Vagina (tissue), 2 donors: ENCODE results near the gene TALDO1. TPM values are rescaled to one million over a fixed set of nuclear protein-coding genes. Genes with fewer than 3 reads are reported as not detected.

ENCODE experiments used
- DNase-seq, 2 donors: peaks; one replicate each; pipeline ENCODE4 v3.0.0-alpha.2; 2017; ENCODE audit errors: extremely low spot score in 2 of 2
- H3K27ac ChIP-seq: fragments of 200-600 bp; sonication (generic); one replicate; pipeline ENCODE4 v1.5.1; 2019
- H3K27me3 ChIP-seq: fragments of 200-600 bp; sonication (generic); one replicate; pipeline ENCODE4 v1.5.1; 2019
- H3K36me3 ChIP-seq, 2 donors: fragments of 200-600 bp; sonication (generic); one replicate each; pipeline ENCODE4 v1.5.1; 2017 to 2019
- H3K4me1 ChIP-seq: fragments of 200-600 bp; sonication (generic); one replicate; pipeline ENCODE4 v1.5.1; 2019
- H3K4me3 ChIP-seq, 2 donors: fragments of 200-600 bp; sonication (generic); 1 replicate in 1 of 2; 2 replicates in 1 of 2; pipeline ENCODE4 v1.5.1; 2016 to 2019
- H3K9me3 ChIP-seq: fragments of 200-600 bp; sonication (generic); one replicate; pipeline ENCODE4 v1.5.1; 2019
- CTCF ChIP-seq, 3 experiments: fragments of 450-650 bp in 2 of 3; fragments of 200-600 bp in 1 of 3; sonication (generic) in 1 of 3; IDR thresholded peaks; one replicate each; pipeline ENCODE4 v1.5.1; 2017 to 2019; ENCODE audit warnings: antibody characterized with exemption in 3 of 3, mild to moderate bottlenecking in 2 of 3, moderate library complexity in 2 of 3
- POLR2A ChIP-seq, 2 donors: fragments of 450-650 bp; IDR thresholded peaks; one replicate each; pipeline ENCODE4 v1.6.1; 2017; ENCODE audit warnings: antibody characterized with exemption in 2 of 2, mild to moderate bottlenecking in 2 of 2, moderate library complexity in 2 of 2
- POLR2AphosphoS5 ChIP-seq, 2 donors: sonication (generic); formaldehyde crosslinking; IDR thresholded peaks; one replicate each; pipeline ENCODE4 v1.9.0; 2017; ENCODE audit warnings: antibody characterized with exemption in 2 of 2, mild to moderate bottlenecking in 2 of 2, low read depth in 1 of 2; ENCODE audit not compliant: insufficient read depth in 1 of 2
- intact Hi-C: fragments of 100-400 bp; cut with DNase I; formaldehyde crosslinking; loops from one replicate; pipeline ENCODE4 v1.15.1; 2023
- total RNA-seq: library from RNA; depleted of rRNA; stranded (reverse); fragments of >200 nt; gene quantifications from one replicate; pipeline ENCODE4 v1.2.3, GENCODE V29; 2016

The TALDO1 gene
- total RNA-seq, 1 donor from 2014 or later = 158 TPM

- Histone ChIP-seq H3K4me1 (peaks cover 43% of the 10 kb centered on the region), H3K27me3 (no peaks in the 10 kb centered on the region), H3K9me3 (no peaks in the 10 kb centered on the region), H3K36me3 (peaks cover 0 to 5% of the 10 kb centered on the region in 2 donors), H3K27ac (no peak overlapping the region), H3K4me3 (no peak overlapping the region)
- intact Hi-C loops = no loop called here
- no peak for DNase-seq
- TF ChIP-seq POLR2AphosphoS5 (IDR thresholded peaks at IDR 0.05; ENCODE audit: insufficient read depth in 1 of 2, low read depth in 1 of 2) = no peak
- no peak for TF ChIP-seq CTCF (IDR thresholded peaks at IDR 0.05)
- TF ChIP-seq POLR2A (IDR thresholded peaks at IDR 0.05) = no peak
Observed at GRCh38 chr11:701741-702461, 45.4 kb upstream of the TALDO1 start.

- H3K9me3 ChIP-seq = no peaks in the 10 kb centered on the region
- H3K36me3 ChIP-seq = peaks cover 0 to 5% of the 10 kb centered on the region in 2 donors
- H3K4me1 ChIP-seq = peaks cover 43% of the 10 kb centered on the region
- intact Hi-C loops = no loop called here
- no peak for DNase-seq
- H3K4me3 ChIP-seq = no peak overlapping the region
- TF ChIP-seq CTCF (IDR thresholded peaks at IDR 0.05) (no peak), POLR2A (IDR thresholded peaks at IDR 0.05) (no peak), POLR2AphosphoS5 (IDR thresholded peaks at IDR 0.05; ENCODE audit: insufficient read depth in 1 of 2, low read depth in 1 of 2) (no peak)
- no peaks in the 10 kb centered on the region for H3K27me3 ChIP-seq
- H3K27ac ChIP-seq = peak overlapping the region; percentile 55
Observed at GRCh38 chr11:702462-703461, 44.5 kb upstream of the TALDO1 start.

GRCh38 chr11:703506-703905, 43.8 kb upstream of the TALDO1 start:
- TF ChIP-seq CTCF (IDR thresholded peaks at IDR 0.05) (no peak), POLR2AphosphoS5 (IDR thresholded peaks at IDR 0.05; ENCODE audit: insufficient read depth in 1 of 2, low read depth in 1 of 2) (no peak), POLR2A (IDR thresholded peaks at IDR 0.05) (no peak)
- DNase-seq = no peak
- Histone ChIP-seq H3K27ac (peak overlapping the region; percentile 55), H3K27me3 (no peaks in the 10 kb centered on the region), H3K4me1 (peaks cover 43% of the 10 kb centered on the region), H3K4me3 (no peak overlapping the region), H3K9me3 (no peaks in the 10 kb centered on the region), H3K36me3 (peaks cover 0 to 5% of the 10 kb centered on the region in 2 donors)
- intact Hi-C loops = no loop called here

- H3K4me1 ChIP-seq = peaks cover 44% of the 10 kb centered on the region
Observed at GRCh38 chr11:704228-704674, 43.0 kb upstream of the TALDO1 start.

More at GRCh38 chr11:704228-704674, 43.0 kb upstream of the TALDO1 start:
- DNase-seq = no peak
- intact Hi-C loops = no loop called here
- Histone ChIP-seq H3K27ac (peak overlapping the region; percentile 92), H3K4me3 (no peak overlapping the region), H3K27me3 (no peaks in the 10 kb centered on the region), H3K36me3 (peaks cover 0 to 4% of the 10 kb centered on the region in 2 donors), H3K9me3 (no peaks in the 10 kb centered on the region)
- no peak for TF ChIP-seq POLR2A (IDR thresholded peaks at IDR 0.05)
- no peak for TF ChIP-seq POLR2AphosphoS5 (IDR thresholded peaks at IDR 0.05; ENCODE audit: insufficient read depth in 1 of 2, low read depth in 1 of 2)
- TF ChIP-seq CTCF (IDR thresholded peaks at IDR 0.05) = no peak
